Kidney (tissue), 14 donors: ENCODE data around the gene SNX10. TPM values are rescaled to one million over a fixed set of nuclear protein-coding genes. Genes with fewer than 3 reads are reported as not detected.
A peak's percentile ranks its signal among the peaks of the same experiment; 100 is the strongest.

ENCODE experiments used
- DNase-seq, 5 donors: peaks; one replicate each; pipeline ENCODE4 v3.0.0-alpha.2; 2013 to 2020
- FAIRE-seq: peaks from 2 replicates; lab custom pipeline; 2012; peaks lifted over from hg19 to GRCh38; lab: Jason Lieb, UNC
- H3K27ac ChIP-seq, 2 donors: one replicate each; pipeline ENCODE4 v1.7.0; 2013; ENCODE audit warnings: low read depth in 2 of 2, low read length in 2 of 2, inconsistent platforms in 1 of 2
- H3K27me3 ChIP-seq: one replicate; pipeline ENCODE4 v1.7.1; 2013; ENCODE audit warnings: low read length, inconsistent platforms; ENCODE audit not compliant: control insufficient read depth, insufficient read depth
- H3K36me3 ChIP-seq, 3 donors: one replicate each; pipeline versions ENCODE4 v1.7.0 to v1.7.1; 2013; ENCODE audit warnings: low read length in 3 of 3, control low read depth in 1 of 3, inconsistent platforms in 1 of 3; ENCODE audit not compliant: insufficient read depth in 3 of 3, control insufficient read depth in 2 of 3
- H3K4me1 ChIP-seq, 3 donors: one replicate each; pipeline versions ENCODE4 v1.7.0 to v1.7.1; 2013; ENCODE audit warnings: low read length in 3 of 3, inconsistent platforms in 1 of 3, low read depth in 1 of 3; ENCODE audit not compliant: control insufficient read depth in 2 of 3, insufficient read depth in 2 of 3
- H3K4me3 ChIP-seq, 3 donors: one replicate each; pipeline versions ENCODE4 v1.7.0 to v1.8.1; 2013; ENCODE audit warnings: low read length in 3 of 3, control low read depth in 1 of 3, inconsistent platforms in 1 of 3
- H3K9ac ChIP-seq, 3 donors: one replicate each; pipeline versions ENCODE4 v1.7.0 to v1.7.1; 2013; ENCODE audit warnings: low read length in 3 of 3, control low read depth in 1 of 3, inconsistent platforms in 1 of 3
- H3K9me3 ChIP-seq, 3 donors: one replicate each; pipeline versions ENCODE4 v1.7.0 to v1.7.1; 2013; ENCODE audit warnings: low read length in 3 of 3, control low read depth in 1 of 3, inconsistent platforms in 1 of 3; ENCODE audit not compliant: control insufficient read depth in 2 of 3, insufficient read depth in 1 of 3
- CTCF ChIP-seq: IDR thresholded peaks from 3 replicates; pipeline ENCODE4 v1.5.1; 2012; ENCODE audit warnings: mild to moderate bottlenecking, moderate library complexity, borderline replicate concordance; ENCODE audit not compliant: insufficient read depth; ENCODE audit errors: extremely low read depth
- intact Hi-C: fragments of 100-400 bp; cut with DNase I; formaldehyde crosslinking; loops from one replicate; pipeline ENCODE4 v1.11.1; 2022
- polyA plus RNA-seq: library from polyadenylated mRNA; stranded (reverse); fragments of 350-450 nt; fragmentation: Illumina TruSeq; extraction: RNeasy Lipid Tissue Mini Kit (QIAGEN cat#74804); gene quantifications from one replicate; pipeline ENCODE4 v1.2.3, GENCODE V29; 2014; ENCODE audit warnings: low read depth, low replicate concordance; ENCODE audit not compliant: insufficient read depth
- total RNA-seq: library from RNA; stranded (reverse); fragmentation: NEBNext Ultra II Directional; extraction: Animal tissue kit (Norgen Biotek cat#: 25700); gene quantifications from one replicate; pipeline ENCODE4 v1.2.1, GENCODE V29; 2021
- donor health status: control.
- donor health status: control.
- donor health status: control.
- donor health status: control.
- donor health status: control.
- donor health status: DM: yes; HTN: yes; CAD: no.
- donor health status: Normal renal cell carcinoma (clear cell type).

Gene SNX10
- total and polyA plus RNA-seq, 2 donors from 2014 or later: 30.1 to 72.0 TPM

- intact Hi-C loops: no loop called here
- no peak overlapping the region for H3K4me3 ChIP-seq
- FAIRE-seq (no peak), DNase-seq (peak in 1 of 5 donors; percentile 20)
- H3K27me3 ChIP-seq: no peaks in the 10 kb centered on the region
- H3K4me1 ChIP-seq: peaks cover 0 to 5% (median 0%) of the 10 kb centered on the region in 3 donors
- no peak for TF ChIP-seq CTCF
- H3K9me3 ChIP-seq: peaks cover 0 to 6% (median 3%) of the 10 kb centered on the region in 3 donors
- H3K36me3 ChIP-seq: no peaks in the 10 kb centered on the region
- peak overlapping the region in 1 of 2 donors; percentile 36 for H3K27ac ChIP-seq
- no peak overlapping the region for H3K9ac ChIP-seq
Observed at GRCh38 chr7:26328498-26329390, 37.1 kb downstream of the SNX10 start.

GRCh38 chr7:26329520-26330255, 38.0 kb downstream of the SNX10 start:
- Histone ChIP-seq H3K4me3 (no peak overlapping the region), H3K27ac (peak overlapping the region in 1 of 2 donors; percentile 21), H3K27me3 (no peaks in the 10 kb centered on the region), H3K36me3 (no peaks in the 10 kb centered on the region), H3K9me3 (peaks cover 0 to 6% (median 3%) of the 10 kb centered on the region in 3 donors), H3K4me1 (peaks cover 0 to 5% (median 0%) of the 10 kb centered on the region in 3 donors), H3K9ac (no peak overlapping the region)
- DNase-seq (no peak), FAIRE-seq (no peak)
- no peak for TF ChIP-seq CTCF
- intact Hi-C loops: no loop called here

GRCh38 chr7:26331113-26331512, 39.5 kb downstream of the SNX10 start:
- DNase-seq: no peak
- H3K4me3 ChIP-seq: no peak overlapping the region
- no peaks in the 10 kb centered on the region for H3K36me3 ChIP-seq
- no peak for TF ChIP-seq CTCF
- no peak overlapping the region for H3K27ac ChIP-seq
- no peaks in the 10 kb centered on the region for H3K27me3 ChIP-seq
- FAIRE-seq: no peak
- intact Hi-C loops: no loop called here
- H3K9ac ChIP-seq: no peak overlapping the region
- peaks cover 0 to 6% (median 3%) of the 10 kb centered on the region in 3 donors for H3K9me3 ChIP-seq
- H3K4me1 ChIP-seq: peaks cover 0 to 5% (median 0%) of the 10 kb centered on the region in 3 donors
